Fibroblast of upper back skin (primary cell): Measurements from ENCODE around the gene TGM2.
A peak's percentile ranks its signal among the peaks of the same experiment; 100 is the strongest.

Experiments
- DNase-seq: peaks from one replicate; pipeline ENCODE4 v3.0.0-alpha.2; 2013

The TGM2 gene

DNA sequence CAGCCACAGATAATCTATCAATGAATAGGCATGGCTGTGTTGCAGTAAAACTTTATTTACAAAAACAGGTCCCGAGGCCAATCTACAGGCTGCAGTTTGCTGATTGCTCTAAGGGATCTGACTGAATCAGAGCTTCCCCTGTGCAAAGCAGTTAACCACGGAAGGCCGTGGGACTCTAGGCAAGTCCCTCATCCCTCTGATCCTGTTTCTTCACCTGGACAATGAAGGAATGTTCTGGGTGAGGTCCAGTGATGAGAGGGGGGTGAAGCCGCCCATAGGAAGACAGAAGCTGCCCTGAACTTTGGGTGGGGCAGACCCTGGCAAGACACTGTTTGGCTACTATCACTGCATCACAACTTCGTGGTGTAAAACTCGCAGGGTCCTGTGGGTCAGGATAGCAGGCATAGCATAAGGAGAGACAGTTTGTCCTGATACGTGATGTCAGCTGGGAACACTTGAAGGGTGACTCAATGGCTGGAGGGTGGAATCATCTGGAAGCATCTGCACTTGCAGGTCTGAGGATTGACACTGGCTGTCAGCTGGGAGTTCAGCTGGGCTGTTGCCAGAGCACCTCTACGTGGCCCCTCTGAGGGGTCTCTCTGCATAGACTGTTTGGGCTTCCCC is 33.3 kb upstream of the TGM2 start:
- no peak for DNase-seq

GRCh38 chr20:38197619-38198018 is 32.5 kb upstream of the TGM2 start:
- DNase-seq, result no peak

GRCh38 chr20:38197217-38197616 is 32.1 kb upstream of the TGM2 start:
- no peak for DNase-seq

DNA sequence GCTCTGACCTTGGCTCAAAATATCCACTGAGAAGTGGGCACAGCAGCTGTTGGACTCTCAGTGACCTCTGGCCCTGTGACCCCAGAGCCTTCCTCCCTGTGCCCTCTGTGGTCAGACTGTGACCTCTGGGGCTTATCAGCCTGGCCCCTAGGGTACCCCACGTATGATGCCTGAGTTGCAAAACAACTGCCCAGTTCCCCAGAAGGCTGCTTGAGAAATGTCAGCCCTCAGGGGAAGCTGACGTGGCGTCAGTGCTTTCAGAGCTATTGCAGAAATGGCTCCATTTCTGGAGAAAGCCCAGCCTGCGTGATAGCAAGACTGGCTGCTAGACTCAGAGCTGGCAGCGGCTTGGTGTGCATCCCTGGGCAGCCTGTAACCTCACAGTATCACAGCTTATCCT is 31.5 kb upstream of the TGM2 start:
- DNase-seq, result peak; percentile 69

DNA sequence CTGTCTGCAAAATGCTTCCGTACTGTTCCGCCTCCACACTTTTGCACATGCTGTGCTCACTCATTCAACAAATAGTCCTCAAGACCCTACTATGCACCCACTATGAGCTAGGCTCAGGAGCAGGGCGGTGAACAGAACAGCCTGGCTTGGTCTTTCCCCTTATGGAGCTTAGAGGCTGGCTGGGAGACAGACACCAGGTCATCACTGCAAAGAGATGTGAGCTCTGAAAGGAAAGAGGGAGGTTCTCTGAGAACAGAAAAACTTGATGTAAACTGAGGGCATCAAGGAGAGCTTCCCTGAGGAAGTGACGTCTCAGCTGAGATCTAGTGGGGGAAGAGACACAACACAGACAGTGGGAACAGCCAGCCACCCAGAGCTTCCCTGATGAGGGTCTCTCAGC is 31.0 kb upstream of the TGM2 start:
- no peak for DNase-seq

DNA sequence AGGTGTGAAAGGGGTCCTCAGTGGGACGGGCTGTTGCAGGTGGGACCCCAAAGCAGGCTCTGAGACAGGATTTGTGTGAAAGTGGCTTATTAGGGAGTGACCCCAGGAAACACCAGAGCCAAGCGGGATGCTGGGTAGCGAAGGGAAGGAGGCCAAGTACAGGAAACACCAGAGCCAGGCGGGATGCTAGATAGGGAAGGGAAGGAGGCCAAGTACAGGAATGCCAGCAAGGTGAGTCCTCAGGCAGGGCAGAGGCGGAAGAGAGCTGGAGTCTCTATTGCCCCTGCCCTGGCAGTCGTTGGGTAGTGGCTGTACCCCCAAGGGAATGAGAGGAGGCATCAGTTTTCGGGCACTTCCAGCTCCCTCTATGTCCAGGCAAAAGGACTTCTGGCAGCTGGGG is 30.5 kb upstream of the TGM2 start:
- no peak for DNase-seq

DNA sequence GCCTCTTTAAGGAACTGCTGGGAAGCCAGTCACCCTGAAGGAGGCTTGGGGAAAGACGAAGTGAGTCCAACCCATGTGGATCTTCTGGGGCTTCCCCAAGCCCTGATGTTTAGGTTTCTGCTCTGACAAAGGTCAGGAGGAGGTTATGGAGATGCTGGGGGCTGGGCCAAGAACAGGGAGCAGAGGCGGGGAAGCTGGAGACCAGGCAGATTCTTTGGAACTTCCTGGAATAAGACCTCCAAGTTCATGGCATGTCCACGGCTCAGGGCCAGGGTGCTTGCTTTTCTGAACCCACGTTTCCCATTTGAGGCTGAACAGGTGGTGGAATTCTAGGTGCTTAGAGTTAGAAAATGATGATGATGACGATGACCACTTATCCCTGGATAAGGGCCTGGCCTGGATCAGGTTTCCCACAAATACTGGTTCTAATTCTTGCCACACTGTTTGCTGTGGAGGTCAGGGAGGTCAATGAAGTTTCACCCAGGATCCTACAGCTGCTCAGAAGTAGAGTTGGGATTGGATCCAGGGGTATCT is 30.0 kb upstream of the TGM2 start:
- DNase-seq, result no peak

GRCh38 chr20:38193586-38194105 is 28.6 kb upstream of the TGM2 start:
- no peak for DNase-seq

- no peak for DNase-seq
These were observed 27.3 kb upstream of the TGM2 start for GRCh38 chr20:38192323-38192885.

- DNase-seq, result no peak
These were observed 26.6 kb upstream of the TGM2 start for GRCh38 chr20:38191654-38192053.

DNA sequence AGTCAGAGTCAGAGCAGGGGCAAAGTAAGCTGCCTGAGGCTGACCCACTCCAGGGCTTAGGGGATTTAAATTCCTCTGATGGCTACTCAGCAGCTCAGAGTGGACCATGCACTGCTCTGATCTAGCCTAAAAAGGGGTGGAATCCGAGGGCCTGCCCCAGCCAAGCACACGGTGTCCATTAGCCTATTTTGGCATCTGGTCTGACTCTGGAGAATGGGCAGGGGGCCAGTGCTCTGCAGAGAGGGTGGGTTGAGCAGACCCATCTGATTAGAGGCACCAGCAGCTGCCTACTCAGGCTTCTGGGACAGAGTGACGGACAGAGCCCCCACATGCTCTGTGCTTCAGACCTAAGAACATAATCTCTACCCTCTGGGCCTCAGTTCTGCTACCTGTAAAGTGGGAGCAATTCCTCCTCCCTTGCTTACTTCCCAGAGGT is 25.9 kb upstream of the TGM2 start:
- no peak for DNase-seq

DNA sequence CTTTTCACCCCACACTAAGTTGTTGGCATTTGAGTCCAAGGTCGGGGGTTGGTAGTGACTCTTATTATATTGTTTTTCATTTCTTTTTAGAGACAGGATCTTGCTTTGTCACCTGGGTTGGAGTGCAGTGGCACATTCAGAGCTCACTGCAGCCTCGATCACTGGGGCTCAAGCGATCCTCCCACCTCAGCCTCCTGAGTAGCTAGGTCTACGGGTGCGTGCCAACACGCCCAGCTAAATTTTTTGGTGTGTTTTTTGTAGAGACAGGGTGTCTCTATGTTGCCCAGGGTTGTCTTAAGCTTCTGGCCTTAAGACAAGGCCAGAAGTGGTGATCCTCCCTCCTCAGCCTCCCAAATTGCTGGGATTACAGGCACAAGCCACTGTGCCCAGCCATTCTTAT is 25.1 kb upstream of the TGM2 start:
- no peak for DNase-seq

GRCh38 chr20:38187517-38187916 is 22.4 kb upstream of the TGM2 start:
- no peak for DNase-seq

DNA sequence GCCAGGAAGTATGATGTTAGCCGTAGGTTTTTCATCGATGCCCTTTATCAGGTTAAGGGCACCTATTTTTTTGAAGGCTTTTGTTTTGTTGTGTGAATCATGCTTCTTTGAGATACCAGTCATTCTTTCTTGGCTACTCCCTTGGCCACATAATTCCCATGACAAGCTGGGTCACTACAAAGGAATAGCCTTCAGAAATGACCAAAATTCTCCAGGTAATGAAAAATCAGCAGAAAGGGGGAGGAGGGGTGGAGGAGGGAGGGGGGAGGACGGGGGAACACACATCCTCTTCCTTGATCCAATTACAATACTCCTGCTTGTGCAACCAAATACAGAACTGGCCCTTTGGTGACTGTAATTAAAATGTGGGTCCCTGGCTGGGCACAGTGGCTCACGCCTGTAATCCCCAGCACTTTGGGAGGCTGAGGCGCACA is 21.7 kb upstream of the TGM2 start:
- no peak for DNase-seq

GRCh38 chr20:38184101-38184500 is 19.0 kb upstream of the TGM2 start:
- peak; percentile 56 for DNase-seq

- DNase-seq, result no peak
These were observed 16.9 kb upstream of the TGM2 start for GRCh38 chr20:38181971-38182370.

DNA sequence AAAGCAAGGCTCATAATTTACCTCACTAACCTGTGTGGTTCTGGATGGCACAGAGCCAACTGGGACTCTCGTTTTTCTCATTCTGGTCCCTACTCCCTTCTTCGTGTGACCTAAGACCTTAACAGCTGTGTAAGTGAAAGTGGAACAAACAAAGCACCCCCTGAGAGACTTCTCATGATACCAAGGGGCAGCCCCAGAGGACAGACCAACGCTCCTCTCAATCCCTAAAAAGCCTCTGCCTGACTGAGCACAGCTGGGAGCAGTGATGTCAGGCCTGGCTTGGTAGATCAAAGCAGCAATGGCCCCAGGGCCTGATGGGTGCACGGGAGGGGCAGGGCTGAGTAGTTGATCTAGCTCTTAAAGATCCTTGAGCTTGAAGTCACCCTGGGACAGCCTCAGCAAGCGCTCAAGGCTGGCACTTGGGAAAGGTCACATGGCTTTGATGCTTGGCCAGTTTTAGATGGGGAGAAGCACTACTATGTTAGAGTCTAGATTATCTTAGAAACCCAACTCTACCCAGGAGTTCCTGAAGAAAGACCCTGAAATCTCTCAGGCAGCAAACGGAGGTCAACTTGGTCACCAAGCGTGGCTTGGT is 16.2 kb upstream of the TGM2 start:
- DNase-seq, result no peak

- DNase-seq, result no peak
These were observed 15.7 kb upstream of the TGM2 start for GRCh38 chr20:38180781-38181180.

GRCh38 chr20:38179846-38180245 is 14.8 kb upstream of the TGM2 start:
- peak; percentile 38 for DNase-seq

DNA sequence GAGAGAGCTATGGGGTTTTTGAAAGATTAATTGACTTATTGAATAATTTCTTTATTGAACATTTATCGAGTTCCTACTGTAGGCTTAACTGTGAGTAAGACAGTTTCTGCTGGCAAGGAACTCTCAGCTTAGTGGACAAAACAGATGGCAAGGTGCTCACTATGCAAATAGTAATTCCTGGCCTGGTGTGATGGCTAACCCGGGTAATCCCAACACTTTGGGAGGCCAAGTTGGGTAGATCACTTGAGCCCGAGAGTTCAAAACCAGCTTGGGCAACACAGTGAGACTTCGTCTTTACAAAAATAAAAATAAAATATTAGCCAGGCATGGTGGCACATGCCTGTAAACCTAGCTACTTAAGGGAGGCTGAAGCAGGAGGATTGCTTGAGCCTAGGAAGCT is 13.5 kb upstream of the TGM2 start:
- no peak for DNase-seq

DNA sequence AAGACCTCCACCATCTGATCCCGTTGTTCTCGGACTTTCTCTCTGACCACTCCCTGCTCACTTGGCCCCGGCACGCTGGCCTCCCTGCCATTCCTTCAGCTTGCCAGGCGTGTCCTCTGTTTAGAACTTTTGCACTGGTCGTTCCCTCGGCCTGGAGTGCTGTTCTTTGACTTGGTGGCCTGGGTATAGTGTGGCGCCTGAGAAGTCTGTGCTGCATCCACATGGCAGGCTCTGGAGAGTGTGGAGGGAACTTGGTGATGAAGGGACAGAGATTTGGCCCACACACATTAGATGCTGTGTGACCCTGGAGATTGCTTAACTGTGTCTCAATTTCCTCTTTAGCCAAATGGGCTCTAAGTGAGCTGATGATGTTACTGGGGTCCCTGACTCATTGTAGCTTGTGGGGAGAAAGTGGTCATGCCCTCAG is 13.0 kb upstream of the TGM2 start:
- no peak for DNase-seq

DNA sequence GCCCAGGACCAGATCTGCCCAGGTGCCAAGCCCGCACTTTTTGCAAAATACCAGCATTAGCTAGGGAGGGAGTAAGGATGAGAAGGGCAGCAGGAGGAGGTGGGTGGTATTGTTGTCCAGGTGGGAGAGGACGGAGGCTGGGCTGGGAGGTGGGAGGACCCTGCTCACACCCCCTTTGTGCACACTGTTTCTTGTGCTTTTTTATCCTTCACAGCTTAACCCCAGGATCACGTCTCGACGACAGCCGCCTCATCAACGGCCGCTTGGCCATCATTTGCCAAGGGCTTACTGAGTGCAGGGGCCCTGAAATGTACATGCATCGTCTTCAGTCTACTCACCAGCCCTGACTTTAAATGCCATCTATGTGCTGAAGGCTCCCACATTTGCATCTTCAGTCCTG is 12.1 kb upstream of the TGM2 start:
- DNase-seq, result no peak

- no peak for DNase-seq
These were observed 10.5 kb upstream of the TGM2 start for GRCh38 chr20:38175304-38176180.
